ENCODE data around the gene PSMC3.

DNA sequence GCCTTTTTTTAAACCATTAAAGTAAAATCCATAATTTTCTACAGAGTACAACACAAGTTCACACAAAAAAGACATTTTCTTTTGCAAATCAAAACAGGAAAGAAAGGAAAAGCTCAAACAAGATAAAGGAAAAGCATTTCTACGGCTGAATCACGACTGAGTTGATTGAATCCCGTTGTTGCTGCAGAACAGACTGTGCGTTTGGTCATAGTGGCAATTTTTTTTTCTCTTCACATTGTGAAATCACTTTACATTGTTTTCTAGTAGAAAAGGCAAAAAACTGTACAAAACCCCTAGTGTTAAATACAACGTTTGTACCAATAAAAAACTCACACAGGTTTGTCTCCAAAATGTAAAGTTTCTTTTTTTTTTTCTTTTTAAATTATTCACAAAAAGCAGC is 40.0 kb upstream of the PSMC3 start:
- TF ChIP-seq, protein P1, sequence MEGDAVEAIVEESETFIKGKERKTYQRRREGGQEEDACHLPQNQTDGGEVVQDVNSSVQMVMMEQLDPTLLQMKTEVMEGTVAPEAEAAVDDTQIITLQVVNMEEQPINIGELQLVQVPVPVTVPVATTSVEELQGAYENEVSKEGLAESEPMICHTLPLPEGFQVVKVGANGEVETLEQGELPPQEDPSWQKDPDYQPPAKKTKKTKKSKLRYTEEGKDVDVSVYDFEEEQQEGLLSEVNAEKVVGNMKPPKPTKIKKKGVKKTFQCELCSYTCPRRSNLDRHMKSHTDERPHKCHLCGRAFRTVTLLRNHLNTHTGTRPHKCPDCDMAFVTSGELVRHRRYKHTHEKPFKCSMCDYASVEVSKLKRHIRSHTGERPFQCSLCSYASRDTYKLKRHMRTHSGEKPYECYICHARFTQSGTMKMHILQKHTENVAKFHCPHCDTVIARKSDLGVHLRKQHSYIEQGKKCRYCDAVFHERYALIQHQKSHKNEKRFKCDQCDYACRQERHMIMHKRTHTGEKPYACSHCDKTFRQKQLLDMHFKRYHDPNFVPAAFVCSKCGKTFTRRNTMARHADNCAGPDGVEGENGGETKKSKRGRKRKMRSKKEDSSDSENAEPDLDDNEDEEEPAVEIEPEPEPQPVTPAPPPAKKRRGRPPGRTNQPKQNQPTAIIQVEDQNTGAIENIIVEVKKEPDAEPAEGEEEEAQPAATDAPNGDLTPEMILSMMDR (IDR thresholded peaks at IDR 0.05), result no peak
- TF ChIP-seq, protein P2, sequence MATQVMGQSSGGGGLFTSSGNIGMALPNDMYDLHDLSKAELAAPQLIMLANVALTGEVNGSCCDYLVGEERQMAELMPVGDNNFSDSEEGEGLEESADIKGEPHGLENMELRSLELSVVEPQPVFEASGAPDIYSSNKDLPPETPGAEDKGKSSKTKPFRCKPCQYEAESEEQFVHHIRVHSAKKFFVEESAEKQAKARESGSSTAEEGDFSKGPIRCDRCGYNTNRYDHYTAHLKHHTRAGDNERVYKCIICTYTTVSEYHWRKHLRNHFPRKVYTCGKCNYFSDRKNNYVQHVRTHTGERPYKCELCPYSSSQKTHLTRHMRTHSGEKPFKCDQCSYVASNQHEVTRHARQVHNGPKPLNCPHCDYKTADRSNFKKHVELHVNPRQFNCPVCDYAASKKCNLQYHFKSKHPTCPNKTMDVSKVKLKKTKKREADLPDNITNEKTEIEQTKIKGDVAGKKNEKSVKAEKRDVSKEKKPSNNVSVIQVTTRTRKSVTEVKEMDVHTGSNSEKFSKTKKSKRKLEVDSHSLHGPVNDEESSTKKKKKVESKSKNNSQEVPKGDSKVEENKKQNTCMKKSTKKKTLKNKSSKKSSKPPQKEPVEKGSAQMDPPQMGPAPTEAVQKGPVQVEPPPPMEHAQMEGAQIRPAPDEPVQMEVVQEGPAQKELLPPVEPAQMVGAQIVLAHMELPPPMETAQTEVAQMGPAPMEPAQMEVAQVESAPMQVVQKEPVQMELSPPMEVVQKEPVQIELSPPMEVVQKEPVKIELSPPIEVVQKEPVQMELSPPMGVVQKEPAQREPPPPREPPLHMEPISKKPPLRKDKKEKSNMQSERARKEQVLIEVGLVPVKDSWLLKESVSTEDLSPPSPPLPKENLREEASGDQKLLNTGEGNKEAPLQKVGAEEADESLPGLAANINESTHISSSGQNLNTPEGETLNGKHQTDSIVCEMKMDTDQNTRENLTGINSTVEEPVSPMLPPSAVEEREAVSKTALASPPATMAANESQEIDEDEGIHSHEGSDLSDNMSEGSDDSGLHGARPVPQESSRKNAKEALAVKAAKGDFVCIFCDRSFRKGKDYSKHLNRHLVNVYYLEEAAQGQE (IDR thresholded peaks at IDR 0.05; ENCODE audit: insufficient read depth in 1 of 2, low read depth in 2 of 2, low read length in 1 of 2), result no peak
- no peak for TF ChIP-seq POLR2AphosphoS5 (IDR thresholded peaks at IDR 0.05; ENCODE audit: low read depth, low read length)
